Measurements from ENCODE around the gene ABI3BP. TPM values are rescaled to one million over a fixed set of nuclear protein-coding genes. Genes with fewer than 3 reads are reported as not detected.

Gene ABI3BP
- total RNA-seq, 1 donor from 2014 or later: 91.1 TPM

DNA sequence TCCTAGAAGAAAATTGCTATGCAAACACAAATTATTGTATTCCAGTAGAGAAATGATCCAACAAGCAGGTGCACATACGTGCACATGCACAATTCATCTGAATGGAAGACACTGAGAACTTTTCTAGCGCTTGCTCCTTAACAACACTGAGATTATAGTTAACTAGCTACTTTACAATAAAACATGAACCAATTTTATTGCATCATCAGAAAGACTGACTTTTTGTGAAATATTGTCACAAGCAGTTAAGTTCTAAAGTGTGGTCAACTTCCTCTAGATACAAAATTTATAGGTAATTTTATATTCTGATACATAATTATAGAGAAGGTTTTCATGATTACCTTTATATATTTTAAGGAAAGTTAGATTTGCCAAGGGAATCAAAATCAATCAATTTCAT is 135.4 kb downstream of the ABI3BP start:
- DNase-seq (ENCODE audit: extremely low spot score in 2 of 2): no peak
- Histone ChIP-seq H3K9me3 (no peaks in the 10 kb centered on the region), H3K27me3 (no peaks in the 10 kb centered on the region), H3K27ac (no peak overlapping the region), H3K36me3 (no peaks in the 10 kb centered on the region), H3K4me1 (no peaks in the 10 kb centered on the region), H3K4me3 (no peak overlapping the region)
- intact Hi-C loops (cut with DNase I): no loop called here
- no peak for TF ChIP-seq CTCF (IDR thresholded peaks at IDR 0.05)
- TF ChIP-seq POLR2A (IDR thresholded peaks at IDR 0.05): no peak

- no peaks in the 10 kb centered on the region for H3K9me3 ChIP-seq
- H3K4me1 ChIP-seq: no peaks in the 10 kb centered on the region
- TF ChIP-seq CTCF (IDR thresholded peaks at IDR 0.05) (no peak), POLR2A (IDR thresholded peaks at IDR 0.05) (no peak), POLR2AphosphoS5 (IDR thresholded peaks at IDR 0.05; ENCODE audit: insufficient read depth in 1 of 2, low read depth in 1 of 2) (no peak)
- no peaks in the 10 kb centered on the region for H3K36me3 ChIP-seq
- DNase-seq (ENCODE audit: extremely low spot score in 2 of 2): no peak
- intact Hi-C loops (cut with DNase I): no loop called here
- no peak overlapping the region for H3K4me3 ChIP-seq
- H3K27me3 ChIP-seq: no peaks in the 10 kb centered on the region
- H3K27ac ChIP-seq: no peak overlapping the region
Measured at GRCh38 chr3:100856821-100857220, 136.4 kb downstream of the ABI3BP start.

GRCh38 chr3:100852840-100853239 is 140.4 kb downstream of the ABI3BP start:
- Histone ChIP-seq H3K36me3 (no peaks in the 10 kb centered on the region), H3K27ac (no peak overlapping the region), H3K4me1 (no peaks in the 10 kb centered on the region), H3K4me3 (no peak overlapping the region), H3K9me3 (no peaks in the 10 kb centered on the region), H3K27me3 (no peaks in the 10 kb centered on the region)
- TF ChIP-seq POLR2AphosphoS5 (IDR thresholded peaks at IDR 0.05; ENCODE audit: insufficient read depth in 1 of 2, low read depth in 1 of 2) (no peak), POLR2A (IDR thresholded peaks at IDR 0.05) (no peak), CTCF (IDR thresholded peaks at IDR 0.05) (no peak)
- DNase-seq (ENCODE audit: extremely low spot score in 2 of 2): no peak
- intact Hi-C loops (cut with DNase I): no loop called here

DNA sequence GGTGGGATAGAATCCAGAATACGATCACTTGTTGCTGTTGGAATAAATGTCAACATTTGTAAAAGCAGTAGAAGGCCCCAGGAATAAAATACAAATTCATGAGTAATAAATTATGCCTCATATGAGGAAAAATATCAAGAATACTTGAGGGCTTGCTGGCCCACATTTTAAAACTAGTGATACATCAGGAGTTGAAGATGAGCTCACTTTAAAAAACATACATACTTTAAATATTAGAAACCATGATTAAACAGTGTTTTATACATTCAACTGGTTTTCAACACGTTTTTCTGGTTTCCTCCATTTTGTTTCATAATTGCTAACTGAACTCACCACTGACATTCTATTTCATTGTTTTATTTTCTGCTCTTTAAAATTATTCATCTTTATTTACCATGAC is 142.5 kb downstream of the ABI3BP start:
- Histone ChIP-seq H3K27ac (no peak overlapping the region), H3K27me3 (no peaks in the 10 kb centered on the region), H3K4me1 (no peaks in the 10 kb centered on the region), H3K9me3 (no peaks in the 10 kb centered on the region), H3K4me3 (no peak overlapping the region), H3K36me3 (no peaks in the 10 kb centered on the region)
- intact Hi-C loops (cut with DNase I): no loop called here
- TF ChIP-seq CTCF (IDR thresholded peaks at IDR 0.05) (no peak), POLR2AphosphoS5 (IDR thresholded peaks at IDR 0.05; ENCODE audit: insufficient read depth in 1 of 2, low read depth in 1 of 2) (no peak), POLR2A (IDR thresholded peaks at IDR 0.05) (no peak)
- no peak for DNase-seq (ENCODE audit: extremely low spot score in 2 of 2)

GRCh38 chr3:100850156-100850555 is 143.1 kb downstream of the ABI3BP start:
- Histone ChIP-seq H3K36me3 (no peaks in the 10 kb centered on the region), H3K27ac (no peak overlapping the region), H3K4me3 (no peak overlapping the region), H3K4me1 (no peaks in the 10 kb centered on the region), H3K9me3 (no peaks in the 10 kb centered on the region), H3K27me3 (no peaks in the 10 kb centered on the region)
- DNase-seq (ENCODE audit: extremely low spot score in 2 of 2): no peak
- TF ChIP-seq POLR2AphosphoS5 (IDR thresholded peaks at IDR 0.05; ENCODE audit: insufficient read depth in 1 of 2, low read depth in 1 of 2) (no peak), CTCF (IDR thresholded peaks at IDR 0.05) (no peak), POLR2A (IDR thresholded peaks at IDR 0.05) (no peak)
- intact Hi-C loops (cut with DNase I): no loop called here

Measured in vagina (tissue), 2 donors.